ENCODE results near the gene IGSF1.

IGSF1 gene

GRCh38 chrX:131226591-131226990 is 62.5 kb downstream of the IGSF1 start:
- TF ChIP-seq CTCF (conservative IDR thresholded peaks at IDR 0.05): no peak
- no peak for TF ChIP-seq ZFX (IDR thresholded peaks at IDR 0.05)
- H3K27ac ChIP-seq: no peak overlapping the region

DNA sequence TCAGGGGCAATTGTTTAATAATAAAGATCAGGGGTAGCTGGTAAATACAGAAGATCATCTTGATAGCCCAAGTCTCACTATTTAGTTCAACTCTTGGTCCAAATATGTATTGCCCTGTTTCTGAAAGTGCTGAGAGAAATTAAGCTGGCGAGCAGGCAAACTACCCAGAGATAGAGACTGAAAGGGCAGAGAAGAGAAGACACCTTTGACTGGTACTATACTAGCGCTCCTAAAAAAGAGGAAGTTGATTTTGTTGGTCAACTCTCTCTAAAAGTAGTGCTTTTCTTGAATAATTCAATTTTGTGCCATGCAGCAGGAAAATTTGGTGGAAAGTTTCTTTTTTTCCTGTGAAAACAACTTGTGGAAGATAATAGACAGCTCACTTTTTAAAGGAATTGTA is 64.0 kb downstream of the IGSF1 start:
- TF ChIP-seq CTCF (conservative IDR thresholded peaks at IDR 0.05): no peak
- no peak for TF ChIP-seq ZFX (IDR thresholded peaks at IDR 0.05)
- H3K27ac ChIP-seq: no peak overlapping the region

Measured in C4-2B (cell line).